Measurements from ENCODE around the gene U2SURP.

U2SURP gene

DNA sequence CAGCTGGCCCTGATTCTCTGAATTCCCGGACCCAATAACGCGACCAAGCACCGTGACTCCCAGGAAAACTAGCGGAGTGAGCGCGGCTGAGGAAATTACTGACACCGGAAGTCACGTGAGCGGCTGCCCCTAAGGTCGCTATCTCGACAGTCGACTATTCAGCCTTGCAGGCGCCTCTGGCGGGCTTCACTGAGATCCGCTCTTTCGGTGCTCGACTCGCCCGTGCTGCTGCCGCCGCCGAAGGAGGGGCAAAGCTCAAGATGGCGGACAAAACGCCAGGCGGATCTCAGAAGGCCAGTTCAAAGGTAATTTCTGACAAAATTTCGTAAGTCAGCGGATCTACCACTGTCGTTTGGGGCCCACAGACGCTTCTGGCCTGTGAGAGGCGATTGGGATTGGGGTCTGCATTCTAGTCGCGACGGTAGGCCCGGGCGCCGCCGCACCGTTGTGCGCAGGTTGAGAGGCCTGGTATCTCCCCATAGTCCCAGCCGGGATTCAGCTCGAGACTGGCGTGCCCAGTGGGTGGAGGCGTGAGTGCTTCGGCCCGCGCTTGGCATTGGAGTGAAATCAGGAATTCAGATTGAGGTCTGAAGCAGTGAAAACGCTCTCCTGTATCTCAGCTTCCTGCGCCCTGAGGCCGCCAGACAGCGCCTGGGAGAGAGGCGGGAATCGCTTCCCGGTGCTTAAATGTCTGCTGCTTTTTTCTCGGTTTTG is at the start of gene U2SURP:
TSS of gene U2SURP (plus strand) at position 202 of the 714 bp plus-strand sequence. CDS start at position 261, 59 bp downstream.
- DNase-seq: peak; percentile 96 to 98

DNA sequence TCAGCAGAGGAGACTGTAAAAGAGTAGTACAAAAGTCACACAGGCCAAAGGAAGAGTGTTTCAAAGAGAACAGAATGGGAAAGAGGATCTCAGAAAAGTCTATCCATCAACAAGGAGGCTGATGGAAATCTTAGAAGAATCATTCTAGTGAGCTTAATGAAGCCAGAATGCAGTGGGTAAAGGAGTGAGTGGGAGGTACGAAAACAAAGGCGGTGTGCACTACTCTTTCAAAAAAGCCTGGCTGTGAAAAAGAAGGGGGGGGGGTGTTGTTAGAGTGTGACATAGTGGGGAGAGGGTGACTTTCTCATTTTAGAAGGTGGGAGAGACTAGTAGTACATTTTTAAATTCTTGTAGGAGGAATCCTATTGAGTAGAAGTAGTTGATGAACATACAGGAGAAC is 49.6 kb upstream of the U2SURP start:
- DNase-seq: no peak

DNA sequence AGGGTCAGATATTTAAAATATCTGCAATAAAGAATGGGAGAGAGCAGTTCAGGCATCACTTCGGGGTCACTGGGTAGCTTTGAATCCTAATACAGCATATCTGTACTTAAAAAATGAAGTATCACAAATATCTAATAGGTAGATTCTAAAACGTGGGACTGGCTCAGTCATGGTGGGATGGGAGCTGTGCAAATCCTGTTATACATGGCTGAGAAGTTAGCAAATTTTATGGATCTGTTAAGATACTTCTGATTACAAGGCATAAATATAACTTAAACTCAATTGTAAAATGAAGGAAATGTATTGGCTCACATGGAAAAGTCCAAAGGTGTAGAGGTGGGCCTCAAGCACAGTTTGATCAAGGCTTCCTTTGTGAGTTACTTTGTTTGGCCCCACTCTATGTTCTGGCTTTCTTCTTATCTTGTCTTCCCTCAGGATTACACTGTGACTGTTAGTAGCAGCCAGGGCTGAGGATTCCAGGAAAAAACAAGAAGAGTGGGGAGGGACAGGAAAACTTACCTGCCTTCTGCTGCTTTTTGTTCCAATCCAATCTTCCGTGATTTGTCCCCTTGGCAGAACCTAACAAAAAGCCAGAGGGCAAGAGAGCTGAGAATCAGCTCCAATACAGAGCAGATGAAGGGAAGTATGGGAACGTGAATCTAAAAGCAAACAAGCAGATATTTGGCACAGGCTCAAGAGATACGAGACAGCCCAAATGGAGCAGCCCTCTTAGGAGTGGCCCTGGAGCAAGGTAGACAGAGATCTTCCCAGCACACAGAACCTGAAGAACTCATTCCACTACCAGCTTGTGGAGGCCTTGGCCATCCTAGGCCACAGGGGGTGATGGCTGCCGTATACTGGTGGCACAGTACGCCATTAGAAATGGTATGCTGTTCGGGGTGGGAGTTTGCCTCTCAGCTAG is 48.8 kb upstream of the U2SURP start:
- DNase-seq: no peak

DNA sequence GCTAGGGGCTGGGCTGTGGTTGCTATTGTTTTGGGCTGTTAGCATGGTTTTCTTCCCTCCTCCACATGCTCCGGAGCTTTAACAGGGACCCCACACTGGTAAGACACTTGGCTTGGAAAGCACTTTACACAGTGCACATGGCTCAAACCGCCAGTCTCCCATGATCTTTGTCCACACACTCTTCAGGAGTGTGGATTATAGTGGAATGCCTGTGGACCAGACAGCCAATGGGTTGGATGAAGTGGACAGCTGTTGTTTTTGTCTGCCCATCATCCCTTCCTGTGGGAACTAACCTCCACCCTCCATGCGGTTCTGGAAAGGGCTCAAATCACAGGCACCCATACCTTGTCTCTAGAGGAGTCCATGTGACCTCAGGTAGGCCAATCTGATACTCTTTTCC is 47.9 kb upstream of the U2SURP start:
- DNase-seq: no peak

DNA sequence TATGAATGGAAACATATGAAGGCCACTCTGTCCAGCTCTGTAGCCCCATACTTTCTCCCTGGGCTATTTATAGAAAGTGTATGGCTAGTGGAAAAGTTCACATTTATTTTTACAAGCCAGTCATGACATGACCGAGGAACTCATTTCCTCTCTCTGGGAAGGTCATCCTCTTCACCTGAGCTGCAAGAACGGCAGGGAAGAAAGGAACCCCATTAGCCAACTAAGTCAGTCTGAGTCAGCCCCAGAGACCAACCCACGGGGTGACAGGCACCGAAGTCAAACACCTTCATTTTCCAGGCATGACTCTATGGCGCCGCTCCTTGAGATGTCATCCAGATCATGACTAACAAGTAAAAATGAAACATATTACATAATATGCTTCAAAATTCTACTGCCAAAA is 42.7 kb upstream of the U2SURP start:
- no peak for DNase-seq

DNA sequence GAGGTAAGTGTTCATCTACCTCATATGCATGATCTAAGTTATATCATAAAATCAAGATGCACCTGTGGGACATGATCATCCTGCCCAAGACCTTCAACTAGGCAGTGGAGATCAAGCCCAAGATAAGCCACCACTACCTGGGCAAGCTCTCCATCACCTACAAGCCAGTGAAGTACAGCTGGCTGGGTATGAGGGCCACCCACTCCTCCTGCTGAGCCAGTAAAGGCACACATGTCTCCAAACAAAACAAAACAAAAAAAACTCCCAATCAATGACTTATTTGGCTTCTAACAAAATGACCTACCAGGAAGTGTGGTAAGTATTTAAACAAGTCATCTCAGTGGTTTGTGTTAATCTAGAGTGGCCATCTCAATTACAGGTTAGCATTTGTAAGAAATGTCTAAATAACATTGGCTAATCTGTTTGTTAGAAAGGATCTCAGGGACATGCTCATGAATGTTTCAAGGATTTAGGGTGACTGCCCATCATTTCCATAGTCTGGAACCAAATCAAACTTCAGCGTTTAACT is 41.0 kb upstream of the U2SURP start:
- DNase-seq: no peak

DNA sequence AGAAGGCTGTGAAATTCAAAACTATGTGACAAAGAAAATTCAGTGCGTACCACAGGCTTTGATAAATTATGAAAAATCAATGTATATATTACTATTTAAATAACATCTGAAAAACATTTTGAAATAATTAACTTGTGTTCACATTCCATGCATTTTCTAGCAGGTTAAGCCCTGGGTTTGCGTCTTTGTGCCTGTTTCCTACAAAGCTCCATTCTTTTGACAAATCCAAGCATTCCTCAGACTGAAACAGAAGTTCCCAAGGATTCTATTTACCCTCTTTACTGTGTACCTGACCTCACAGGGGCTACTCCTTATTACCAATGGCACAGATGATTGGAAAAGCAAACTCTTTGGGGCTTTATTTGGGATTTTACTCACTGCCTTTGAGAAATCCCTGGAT is 39.8 kb upstream of the U2SURP start:
- no peak for DNase-seq

DNA sequence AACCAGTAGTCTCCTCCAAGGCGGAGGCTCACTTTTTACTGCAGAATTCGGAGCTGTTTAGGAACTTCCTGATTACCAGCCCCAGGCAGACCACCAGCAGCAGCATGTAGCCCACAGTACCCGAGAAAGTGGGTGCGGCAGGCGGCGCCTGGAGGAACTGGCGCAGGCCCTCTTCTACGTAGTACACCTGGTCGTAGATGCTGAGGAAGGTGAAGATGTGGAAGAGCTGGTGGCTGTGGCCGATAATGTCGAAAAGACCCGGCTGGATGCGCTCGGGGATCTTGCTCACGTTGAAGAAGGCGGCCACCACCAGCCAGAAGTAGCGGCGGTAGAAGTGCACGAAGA is 39.2 kb upstream of the U2SURP start:
- DNase-seq: no peak

DNA sequence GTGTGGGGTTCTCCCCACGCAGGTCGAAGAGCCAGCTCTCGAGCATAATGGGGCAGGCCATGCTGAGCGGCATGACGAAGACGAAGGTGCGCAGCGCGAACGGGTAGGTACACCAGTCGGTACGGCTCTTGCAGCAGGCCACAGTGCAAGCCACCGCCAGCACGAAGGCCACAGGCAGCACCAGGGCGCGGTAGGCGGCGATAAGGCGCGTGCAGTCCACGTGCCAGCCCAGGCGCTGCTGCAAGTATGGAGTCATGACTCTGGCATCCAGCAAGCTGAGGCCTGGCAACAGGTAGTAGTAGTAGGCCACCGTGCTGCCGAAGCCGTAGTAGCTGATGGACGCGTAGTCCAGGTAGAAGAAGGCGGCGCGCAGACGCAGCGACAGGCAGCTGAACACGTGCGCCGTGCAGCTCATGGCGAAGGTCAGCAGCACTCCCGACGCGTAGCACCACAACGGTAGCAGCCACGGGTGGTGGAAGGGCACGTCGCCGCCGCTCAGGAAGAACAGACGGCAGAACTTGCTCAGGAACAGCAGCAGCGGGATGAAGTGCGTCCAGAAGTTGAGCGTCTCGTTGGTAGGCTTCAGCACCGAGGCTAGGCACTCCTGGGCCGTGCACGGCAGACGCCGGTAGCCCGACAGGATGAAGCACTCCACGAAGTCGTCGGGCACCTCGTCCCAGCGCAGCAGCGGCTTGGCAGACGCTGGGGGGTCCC is 38.7 kb upstream of the U2SURP start:
- no peak for DNase-seq

DNA sequence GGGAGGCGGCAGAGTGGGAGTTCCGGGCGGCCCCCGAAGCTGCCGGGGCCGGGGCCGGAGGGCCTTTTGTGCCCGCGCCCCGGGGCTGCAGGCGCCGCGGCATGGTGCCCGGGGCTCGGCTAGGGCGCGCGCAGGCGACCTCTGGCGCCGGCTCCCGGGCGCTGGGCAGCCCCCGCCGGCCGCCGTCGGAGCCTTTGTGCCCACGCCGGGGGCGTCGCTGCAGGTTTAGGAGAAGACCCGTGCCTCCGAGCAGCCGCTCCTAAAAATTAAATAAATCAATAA is 38.2 kb upstream of the U2SURP start:
- DNase-seq: no peak

DNA sequence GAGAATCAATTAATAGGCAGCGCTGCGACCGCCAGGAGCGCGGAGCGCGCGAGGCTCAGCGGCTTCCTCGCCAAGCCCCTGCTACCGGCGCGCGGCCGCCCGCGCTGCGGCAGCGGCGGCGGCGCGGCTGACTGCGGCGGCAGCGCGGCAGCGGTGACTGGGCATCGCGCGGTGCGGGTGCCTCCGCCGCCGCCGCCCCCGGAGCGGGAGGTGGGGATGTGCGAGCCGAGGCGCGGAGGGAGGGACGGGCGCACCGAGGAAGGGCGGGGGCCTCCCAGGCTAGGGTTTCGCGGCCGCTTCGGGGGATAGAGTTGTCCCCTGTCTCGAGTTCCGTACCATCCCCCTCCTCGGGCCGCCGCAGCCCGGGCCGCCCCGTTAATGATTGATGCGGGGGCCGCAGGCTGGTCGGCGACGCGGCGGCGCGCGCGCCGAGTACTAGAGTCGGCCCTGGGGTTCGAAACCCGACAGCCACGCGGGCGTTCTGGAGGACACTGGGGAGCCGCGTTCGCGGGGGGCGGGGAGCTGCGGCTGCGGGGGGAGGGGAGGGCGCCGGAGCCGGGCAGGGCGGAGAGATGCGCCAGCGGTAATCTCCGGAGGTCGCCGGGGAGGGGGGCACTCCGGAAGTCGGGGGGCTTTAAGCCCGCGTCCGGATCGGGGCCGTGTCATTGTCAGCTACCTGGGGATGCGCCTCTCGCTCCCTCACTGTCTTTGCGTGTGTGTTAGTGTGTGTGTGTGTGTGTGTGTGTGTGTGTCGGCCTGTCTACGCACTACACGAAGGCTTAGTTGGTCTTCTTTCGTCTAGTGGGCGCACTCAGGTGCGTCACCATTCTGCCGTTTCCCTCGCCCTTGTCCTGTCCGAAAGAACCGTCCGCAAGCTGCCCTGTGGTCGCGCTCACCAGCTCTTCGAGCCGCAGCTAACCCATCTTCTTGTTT is 37.6 kb upstream of the U2SURP start, which contains the start of gene PAQR9:
TSS of gene PAQR9 (minus strand) at position 159 of the 933 bp plus-strand sequence. CDS start 338 bp downstream, outside the sequence.
- no peak for DNase-seq

DNA sequence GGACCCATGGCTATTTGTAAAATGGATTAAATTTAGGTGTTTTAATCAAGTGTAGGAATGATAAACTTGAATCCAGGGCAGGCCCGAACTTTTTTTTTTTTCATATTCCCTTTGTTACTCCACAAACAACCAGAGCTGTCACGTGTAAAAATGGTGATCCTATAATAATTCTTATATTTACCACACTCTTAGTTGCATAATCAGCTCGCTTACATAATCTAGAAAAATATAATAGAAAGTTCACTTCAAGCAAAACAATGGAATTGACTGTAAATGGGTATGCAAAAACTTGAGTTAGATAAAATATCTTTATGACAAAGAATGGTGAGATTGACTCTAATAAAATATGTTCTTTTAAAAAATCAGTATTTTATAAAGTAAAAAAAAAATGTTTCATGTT is 35.8 kb upstream of the U2SURP start:
- no peak for DNase-seq

DNA sequence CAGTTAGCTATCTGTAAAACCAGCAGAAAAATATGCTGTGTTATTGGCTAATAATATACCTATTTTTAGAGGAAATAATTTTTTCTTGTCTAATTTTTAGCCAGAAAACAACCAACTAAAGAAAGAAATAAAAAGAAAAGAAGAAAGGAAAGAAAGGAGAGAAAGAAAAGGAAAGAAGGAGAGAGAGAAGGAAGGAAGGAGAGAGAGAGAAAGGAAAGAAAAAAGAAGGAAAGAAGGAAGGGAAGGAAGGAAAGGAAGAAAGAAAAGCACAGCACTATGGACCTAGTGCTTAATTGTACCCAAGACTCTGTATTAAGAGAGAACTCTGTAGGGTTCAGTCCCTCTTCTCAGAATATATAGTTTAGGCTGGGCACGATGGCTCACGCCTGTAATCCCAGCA is 34.6 kb upstream of the U2SURP start:
- no peak for DNase-seq

DNA sequence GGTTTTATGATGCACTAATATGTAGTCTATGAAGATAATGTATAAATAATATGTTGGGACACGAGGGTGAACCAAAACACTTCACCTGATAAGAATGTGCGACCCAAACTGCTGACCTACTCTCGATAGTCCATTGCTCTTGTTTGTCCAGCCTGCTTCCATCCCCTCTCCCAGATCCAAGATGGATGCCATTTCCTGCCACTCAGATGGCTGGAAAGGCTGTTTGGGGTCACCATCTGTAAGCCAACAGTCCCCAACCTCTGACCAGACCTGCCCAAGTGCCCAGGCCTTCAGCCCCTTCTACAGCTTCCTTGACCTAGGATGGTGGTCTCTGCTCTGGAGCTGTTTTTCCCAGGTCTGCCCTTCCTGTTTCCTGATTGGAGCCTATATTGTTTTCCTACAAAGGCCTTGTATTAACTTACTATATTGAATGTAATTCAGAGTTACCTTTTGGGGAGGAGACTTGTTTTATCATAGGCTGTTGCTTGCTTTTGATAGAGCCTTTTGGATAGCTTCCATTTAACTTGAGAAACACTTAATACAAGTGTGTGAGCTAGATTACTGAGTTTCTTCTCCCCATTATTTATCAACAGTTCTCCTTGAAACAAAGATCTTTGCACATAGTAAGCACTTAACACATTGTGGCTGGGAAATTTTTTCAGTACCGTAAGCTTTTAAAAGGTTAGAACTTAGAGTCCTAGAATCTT is 32.9 kb upstream of the U2SURP start:
- no peak for DNase-seq

DNA sequence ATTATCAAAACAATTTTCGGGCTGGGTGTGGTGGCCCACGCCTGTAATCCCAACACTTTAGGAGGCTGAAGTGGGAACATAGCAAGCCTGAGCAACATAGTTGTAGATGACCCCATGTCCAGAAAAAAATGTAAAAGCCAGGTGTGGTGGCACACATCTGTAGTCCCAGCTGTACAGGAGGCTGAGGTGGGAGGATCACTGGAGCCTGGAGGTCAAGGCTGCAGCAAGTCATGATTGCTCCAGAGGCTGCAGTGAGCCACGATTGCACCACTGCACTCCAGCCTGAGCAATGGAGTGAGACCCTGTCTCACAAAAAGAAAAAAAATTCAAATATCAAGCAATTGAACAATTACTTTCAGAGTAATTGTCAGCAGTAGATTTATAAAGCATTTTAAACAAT is 29.9 kb upstream of the U2SURP start:
- DNase-seq: no peak

DNA sequence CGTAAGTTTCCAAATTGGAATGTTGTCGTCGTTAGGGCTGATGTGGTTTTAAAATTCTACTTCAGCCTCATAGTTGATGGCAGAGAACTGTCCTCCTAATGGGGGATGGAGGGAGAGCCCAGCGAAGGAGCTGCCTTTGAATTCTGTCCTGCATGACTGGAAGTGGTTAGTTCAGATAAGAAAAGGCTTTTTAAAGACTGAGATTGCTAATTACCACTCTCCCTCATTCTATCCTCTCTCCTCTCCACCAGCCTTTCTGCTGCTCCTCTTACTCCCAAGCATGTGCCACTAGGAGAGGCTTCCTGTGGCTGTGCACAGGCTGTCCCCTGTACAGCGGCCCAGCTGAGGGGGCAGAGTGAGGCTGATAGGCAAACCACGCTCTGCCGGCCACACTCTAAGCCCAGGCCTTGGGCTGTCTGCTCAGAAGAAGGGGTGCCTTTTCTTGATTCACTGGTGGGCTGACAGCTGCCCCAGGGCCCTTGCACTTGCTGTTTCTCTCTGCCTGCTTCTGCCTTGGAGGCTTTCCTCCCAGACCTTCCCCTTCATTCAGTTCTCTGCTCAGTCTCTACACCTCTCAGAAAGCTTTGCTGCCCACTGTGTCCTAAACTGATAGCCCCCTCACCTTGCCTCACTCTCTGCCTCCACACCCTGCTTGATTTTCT is 29.1 kb upstream of the U2SURP start:
- DNase-seq: no peak

DNA sequence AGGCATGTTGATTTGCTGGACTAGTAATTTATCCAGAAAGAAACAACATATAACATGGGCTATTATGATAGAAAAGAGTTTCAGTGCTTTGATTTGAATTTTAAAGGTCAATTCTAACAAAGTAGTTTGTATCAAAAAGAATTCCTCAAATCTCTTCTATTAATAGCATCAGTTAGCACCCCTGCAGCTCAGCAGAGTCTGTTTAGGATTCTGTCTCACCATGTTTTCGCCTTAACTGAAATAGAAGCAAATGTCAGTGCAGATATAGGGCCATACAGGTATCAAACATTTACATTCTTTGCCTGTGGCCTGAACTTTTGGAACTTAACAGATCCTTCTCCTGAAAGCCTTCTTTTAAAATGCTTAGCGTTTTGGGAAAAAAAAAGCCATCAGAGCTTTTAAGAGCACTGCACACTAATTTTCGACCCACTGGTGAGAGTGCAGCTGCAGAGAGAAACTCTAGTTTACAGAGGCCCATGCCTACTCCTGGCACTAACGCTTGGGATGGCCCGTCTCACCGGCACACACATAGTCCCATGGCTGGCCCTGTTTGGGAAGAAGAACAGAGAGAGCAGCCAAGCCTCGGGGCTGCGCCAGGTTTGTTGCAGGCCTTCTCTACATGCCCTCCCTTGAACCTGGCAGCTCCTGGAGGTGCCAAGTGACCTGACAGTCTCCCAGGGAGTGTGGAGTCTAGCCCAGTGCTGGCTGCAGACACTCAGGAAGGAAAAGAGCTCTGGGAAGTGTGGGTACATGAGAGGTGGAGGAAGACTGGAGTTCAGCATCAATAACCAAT is 28.0 kb upstream of the U2SURP start:
- DNase-seq: no peak

DNA sequence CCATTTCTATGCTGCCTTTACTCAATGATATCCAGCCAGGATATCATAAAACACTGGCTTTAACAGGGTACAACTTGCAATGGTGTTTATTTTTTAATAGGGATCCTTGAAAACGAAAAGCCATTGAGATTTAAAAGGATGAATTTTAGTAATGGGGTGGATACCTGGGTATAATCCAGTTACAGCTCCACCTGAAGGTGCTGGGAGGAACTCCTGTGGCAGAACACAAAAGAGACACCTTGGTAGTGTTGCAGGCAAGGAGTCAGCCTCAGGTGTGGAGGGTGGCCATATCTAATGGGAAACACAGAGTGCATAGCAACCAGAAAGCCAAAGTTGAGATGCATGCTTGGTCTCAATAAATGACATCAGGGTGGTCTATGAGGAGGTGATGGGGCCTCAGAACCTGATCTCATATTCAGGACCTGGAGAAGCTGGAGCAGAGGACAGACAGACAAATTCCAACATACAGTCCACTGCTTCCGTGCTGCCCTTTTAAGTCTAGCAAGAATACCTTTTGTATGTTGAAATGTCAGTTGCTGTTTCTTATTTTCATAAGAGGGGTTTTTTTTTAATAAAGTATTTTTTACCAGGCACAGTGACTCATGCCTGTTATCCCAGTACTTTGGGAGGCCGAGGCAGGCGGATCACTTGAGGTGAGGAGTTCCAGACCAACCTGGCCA is 25.9 kb upstream of the U2SURP start:
- DNase-seq: no peak

DNA sequence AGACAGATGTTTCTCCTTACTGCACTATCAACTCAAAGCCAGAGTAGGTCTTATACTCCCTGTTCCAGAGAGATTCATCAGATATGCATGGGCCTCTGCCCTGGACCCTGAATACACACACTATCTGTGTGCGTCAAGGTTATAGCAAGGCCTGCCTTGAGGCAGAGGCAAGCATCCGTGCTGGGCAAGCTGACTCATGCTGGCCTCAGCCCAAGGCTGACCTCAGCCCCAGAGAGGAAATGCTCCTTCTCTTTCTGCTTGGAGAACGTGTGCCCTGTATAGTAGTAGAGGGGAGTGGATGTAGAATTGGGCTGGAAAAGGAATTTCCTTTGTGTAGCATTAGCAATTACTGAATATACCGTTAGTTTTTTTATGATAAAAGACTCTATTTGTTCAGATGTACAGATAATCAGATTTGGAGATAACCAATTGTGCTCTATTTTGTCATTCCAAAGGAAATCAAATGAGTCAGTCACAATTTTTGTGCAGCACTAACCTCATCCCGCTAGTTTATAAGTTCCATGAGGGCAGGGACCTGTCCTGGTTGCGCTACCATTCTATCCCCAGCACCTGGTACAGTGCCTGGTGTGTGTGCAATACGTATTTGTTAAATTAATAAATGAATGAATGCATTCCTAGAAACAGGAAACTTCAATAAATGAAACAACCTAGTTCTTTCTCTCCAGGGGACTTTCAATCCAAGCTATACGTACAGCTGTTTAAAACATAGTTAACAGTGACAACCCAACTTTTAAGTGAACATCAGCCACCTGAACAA is 24.6 kb upstream of the U2SURP start:
- DNase-seq: peak; percentile 80 to 91
